GM18517 (cell line): Measurements from ENCODE around the gene HELZ.
A peak's percentile ranks its signal among the peaks of the same experiment; 100 is the strongest.
"Not testable (repeated sequence)": the region's sequence is repeated elsewhere in the genome, so short reads cannot be mapped to it uniquely, and the experiment has no call there.

ENCODE experiments used
- ATAC-seq: cut with Tn5 transposase; IDR thresholded peaks from one replicate; pipeline ENCODE4 v1.9.1; 2021; ENCODE audit warnings: mild to moderate bottlenecking, moderate library complexity; ENCODE audit not compliant: unreplicated experiment

The HELZ gene

DNA sequence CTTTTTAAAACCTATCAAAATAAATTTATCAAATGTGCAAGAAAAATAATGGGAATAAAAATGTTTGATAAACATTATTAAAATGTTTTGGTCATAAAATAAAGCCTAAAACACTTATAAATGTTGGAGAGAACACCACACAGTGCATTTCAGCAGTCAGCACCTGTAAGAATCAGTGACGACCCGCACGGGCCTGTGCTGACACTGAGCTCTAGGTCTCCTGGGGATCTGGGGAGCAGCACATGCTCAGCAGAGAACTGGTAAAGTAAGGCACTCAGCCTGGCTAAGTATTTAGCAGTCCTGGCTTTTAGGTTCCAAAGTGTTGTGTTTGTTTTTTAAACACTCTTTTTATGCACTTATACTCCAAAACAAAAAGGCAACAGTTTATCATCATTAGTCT lies 46.9 kb downstream of the HELZ start:
- ATAC-seq: no peak

- not testable (repeated sequence) for ATAC-seq
Measured at GRCh38 chr17:67197023-67197422, 48.0 kb downstream of the HELZ start.

GRCh38 chr17:67196422-67196821 lies 48.6 kb downstream of the HELZ start:
- ATAC-seq: no peak

DNA sequence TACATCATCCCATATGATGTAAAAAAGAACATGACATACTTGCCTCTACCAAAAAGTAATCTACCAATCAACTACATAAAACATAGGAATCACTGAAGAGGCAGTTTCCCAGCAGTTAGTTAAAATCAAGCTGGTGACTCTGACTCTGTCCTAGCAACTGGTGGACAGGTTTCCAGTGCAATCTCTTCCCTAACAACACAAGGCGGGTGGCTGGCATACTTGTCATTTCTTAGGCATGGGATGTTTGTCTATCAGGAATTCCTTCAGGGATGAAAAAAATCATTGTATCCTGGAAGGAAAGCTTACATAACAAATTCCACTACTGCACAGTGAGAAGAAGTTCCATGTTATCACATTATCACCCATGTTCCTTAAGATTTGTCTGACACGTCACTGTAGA lies 50.9 kb downstream of the HELZ start:
- no peak for ATAC-seq

- no peak for ATAC-seq
Measured at GRCh38 chr17:67187927-67188326, 57.1 kb downstream of the HELZ start.

DNA sequence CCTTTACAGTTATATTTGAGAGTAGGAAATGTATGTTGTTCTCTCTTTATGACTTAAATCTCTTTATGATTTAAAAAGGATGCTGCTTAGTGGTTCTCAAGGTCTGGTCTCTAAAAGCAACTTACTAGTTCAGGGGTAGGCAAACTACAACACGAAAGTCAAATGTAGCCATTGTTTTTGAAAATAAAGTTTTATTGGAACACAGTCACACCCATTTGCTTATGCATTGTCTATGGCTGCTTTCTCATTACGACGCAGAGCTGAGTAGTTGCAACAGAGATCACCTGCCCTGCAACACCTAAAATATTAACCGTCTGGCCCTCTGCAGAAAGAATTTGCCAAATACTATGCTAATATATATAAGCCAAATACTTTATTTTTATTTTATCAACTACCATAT lies 58.2 kb downstream of the HELZ start:
- no peak for ATAC-seq

DNA sequence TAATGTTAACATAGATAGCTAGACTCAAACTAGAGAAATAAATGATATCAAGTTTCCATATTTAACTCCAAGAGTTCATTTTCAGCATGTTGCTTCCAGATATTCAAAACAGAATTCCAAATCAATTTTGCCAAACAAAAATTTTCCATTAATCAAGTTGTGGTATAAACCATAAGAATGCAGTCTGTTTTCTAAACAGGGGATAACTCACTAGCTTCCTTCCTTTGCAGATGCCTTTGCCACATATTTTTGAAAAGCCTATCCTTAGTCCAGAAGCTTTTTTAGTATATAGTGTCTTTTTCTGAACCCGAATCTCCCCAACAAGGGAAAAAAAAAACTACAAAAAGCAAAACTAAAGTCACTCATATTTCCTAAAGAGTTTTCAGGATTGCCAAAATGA lies 61.5 kb downstream of the HELZ start:
- no peak for ATAC-seq

DNA sequence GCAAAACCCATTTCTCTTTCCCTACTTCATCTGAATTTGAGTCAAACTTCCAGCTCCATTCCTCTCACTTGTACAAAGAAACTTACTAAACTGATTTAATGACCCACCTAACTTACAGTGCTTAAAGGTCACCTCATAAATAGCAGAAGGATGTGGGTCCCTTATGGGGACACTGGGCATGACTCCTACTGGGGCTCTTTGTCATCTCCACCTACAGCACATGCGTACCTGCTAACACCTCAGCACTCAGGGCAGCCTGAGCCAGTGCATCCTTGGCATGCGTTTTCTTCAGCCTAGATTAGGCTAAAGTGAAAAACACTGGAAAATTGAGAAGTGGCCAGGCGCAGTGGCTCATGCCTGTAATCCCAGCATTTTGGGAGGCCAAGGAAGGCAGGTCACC lies 63.2 kb downstream of the HELZ start:
- ATAC-seq: no peak

DNA sequence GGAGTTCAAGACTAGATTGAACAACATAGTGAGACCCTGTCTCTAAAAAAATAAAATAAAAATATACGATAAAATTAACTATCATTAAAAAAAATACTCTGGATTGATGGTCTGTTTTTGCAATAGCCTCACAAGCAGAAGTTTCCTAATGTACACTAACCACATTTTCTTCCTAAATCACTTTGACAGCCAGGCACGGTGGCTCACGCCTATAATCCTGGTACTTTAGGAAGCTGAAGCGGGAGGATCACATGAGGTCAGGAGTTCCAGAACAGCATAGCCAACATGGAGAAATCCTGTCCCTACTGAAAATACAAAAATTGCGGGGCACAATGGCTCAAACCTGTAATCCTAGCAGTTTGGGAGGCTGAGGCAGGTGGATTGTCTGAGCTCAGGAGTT lies 64.7 kb downstream of the HELZ start:
- ATAC-seq: no peak

- no peak for ATAC-seq
Measured at GRCh38 chr17:67178555-67178954, 66.4 kb downstream of the HELZ start.

- ATAC-seq: no peak
Measured at GRCh38 chr17:67177732-67178131, 67.3 kb downstream of the HELZ start.

DNA sequence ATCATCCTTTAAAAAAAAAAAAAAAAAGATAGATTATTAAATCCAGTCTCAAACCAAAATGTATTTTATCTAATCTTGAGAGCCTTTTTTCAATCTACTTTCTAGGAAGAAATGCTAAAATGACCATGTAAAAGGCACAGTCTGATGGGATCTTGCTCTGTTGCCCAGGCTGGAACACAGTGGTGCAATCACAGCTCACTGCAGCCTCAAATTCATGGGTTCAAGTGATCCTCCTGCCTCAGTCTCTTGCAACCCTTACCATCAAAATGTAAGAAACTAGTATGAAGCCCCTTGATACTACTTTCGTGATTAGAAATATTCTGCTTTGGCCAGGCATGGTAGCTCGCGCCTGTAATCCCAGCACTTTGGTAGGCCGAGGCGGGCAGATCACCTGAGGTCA lies 70.8 kb downstream of the HELZ start:
- ATAC-seq: no peak

DNA sequence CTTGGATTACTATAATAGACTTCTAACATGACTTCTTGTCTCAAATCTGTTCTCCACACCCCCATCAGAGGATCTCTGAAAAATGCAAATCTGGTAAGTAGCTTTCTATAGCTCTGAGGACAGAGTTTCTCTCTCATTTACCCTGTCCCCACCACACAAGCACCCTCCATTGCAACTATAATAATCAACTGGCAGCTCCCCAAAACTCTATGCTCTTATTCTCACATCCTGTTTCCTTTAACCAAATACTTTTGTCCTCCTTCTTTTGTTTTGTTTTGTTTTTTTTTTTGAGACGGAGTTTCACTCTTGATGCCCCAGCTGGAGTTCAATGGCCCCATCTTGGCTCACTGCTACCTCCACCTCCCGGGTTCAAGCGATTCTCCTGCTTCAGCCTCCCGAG lies 73.4 kb downstream of the HELZ start:
- ATAC-seq: peak; percentile 94

- no peak for ATAC-seq
Measured at GRCh38 chr17:67168496-67168895, 76.5 kb downstream of the HELZ start.

GRCh38 chr17:67165201-67165600 lies 79.8 kb downstream of the HELZ start:
- no peak for ATAC-seq

DNA sequence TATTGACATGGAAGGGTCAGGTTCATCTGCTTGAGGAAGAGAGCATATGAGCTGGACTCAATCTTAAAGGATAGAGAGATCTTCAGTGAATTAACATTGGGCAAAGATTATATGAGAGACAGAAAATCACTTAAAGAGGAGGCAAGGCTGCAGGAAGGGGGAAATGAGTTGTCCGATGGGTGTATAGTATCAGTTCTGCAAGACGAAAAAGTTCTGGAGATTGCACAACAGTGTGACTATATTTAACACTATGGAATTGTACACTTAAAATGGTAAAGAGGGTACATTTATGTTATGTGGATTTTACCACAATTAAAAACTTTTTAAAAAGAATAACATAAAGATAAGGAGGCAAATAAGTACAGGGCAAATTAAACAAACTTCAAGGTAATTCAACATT lies 80.7 kb downstream of the HELZ start:
- no peak for ATAC-seq

DNA sequence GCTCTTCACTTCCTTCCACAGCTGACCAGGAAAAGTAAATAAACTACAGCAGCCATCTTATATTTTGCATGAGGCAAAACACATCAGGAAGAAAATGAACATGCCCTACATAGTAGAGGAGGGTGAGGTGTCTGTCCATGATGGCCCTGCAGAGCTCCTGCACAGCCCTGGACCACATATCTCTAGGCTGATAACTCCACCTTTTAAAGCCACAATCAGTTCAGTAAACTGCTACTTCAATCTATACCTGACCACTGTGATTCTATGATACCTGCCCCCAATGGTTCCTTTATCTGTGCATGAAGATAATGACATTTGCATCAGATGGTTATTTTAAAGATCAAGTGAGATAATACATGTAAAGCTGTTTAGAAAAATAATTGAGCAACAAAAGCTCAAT lies 82.2 kb downstream of the HELZ start:
- no peak for ATAC-seq

DNA sequence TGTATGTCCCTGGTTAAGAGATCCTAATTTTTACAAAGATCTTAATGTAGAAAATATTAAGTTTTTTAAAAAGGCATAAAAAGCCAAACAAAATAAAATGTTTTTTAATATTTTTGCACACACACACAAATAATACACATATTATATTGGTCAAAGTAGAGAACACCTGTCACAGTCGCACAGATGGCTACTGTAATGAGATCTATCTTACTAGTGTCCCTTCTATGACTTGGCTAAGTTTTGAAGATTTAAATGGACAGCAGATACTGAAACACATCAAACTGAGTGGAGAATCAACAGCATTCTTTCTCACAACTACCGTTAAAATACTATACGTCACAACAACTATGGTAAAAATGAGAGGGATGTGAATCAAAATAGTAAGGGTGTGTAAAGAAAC lies 83.4 kb downstream of the HELZ start:
- ATAC-seq: no peak

DNA sequence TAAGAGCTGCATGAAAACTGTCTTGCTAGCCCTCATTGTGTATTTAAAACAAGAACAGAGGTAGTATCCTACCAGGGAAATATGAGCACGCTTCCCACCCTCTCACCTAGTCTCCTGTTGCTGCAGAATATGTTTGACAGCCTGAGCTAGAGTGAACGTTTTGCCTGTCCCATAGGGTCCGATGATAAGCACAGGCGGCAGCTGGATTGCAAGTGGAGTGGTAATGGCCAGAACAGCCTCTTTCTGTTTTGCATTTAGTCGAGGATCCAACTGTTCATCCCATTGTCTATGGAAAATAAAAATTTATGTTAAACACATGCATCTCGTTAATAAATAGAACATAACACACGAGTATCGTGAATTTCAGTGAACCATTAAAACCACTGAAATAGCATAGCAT lies 84.2 kb downstream of the HELZ start:
- no peak for ATAC-seq

DNA sequence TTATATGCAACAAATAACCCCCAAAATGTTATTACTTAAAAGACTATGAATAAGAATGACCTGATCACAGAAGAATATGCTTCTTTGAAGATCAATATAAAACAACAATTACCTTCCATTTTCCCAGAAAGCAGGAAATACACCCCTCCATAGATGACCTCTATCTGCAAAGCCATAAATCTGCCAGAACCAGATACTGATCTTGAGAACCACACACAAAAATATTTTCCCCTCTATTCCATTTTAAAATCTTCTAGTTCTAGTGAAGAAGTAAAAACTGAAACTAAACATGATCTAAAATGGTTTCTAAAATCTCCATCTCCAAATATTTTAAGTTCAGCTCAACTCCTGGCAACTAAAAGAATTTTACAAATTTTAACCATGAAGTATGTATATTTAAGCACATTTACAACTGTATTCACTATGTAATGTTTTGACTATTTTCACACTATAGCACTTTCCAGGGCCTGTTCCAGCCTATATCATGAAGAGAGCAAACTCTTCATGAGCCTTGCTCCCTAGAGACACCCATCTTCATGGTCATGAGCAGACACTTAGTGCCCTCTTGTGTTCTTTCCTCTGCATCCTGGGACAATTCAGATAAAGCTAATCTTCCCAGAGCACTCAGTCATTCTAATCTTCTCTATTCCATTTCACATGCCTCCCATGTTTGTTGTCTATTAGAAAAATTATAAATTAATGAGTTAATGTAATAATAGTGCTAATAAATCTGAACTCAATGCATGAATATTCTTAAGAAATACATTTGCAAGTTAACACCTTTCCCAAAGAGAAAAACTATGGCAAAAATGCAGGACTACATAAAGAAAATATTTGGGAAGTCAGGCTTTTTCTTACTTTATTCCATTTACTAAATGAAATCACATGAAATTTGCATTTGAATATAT lies 87.0 kb downstream of the HELZ start:
- no peak for ATAC-seq

DNA sequence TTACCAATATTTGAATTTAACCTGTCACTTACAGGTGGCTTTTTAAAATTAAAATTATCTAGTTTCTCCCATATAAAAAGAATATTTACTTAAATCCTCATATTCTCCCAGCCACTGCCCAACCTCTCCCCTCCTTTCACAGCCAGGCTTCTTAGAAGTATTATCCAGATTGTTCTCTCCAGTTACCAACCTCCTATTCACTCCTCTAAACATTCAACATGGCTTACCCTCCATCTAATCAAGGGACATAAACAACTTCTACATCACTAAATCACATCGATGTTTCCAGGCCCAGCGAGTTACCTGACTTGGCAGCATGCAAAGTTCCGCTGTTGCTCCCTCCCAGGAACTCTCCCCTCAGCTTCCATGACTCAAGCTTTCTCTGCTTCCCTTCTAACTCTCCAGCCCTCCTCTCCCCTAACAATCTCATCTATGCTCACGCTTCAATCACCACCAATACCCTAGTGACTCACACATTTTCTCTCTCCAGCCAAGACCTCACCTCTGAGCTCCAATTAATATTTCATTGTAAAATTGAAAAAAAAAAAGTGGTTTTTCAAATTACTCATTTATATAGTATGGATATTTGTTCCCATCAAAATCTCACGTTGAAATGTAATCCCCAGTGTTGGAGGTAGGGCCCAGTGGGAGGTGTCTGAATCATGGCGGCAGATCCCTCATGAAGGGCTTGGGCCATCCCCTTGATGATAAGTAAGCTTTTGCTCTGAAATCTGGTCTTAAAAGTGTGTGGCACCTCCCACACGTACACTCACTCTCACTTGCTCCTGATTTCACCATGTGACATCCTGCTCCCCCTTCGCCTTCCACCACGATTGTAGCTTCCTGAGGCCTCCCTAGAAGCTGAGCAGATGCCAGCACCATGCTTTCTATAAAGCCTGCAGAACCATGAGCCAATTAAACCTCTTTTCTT lies 88.5 kb downstream of the HELZ start:
- ATAC-seq: no peak

DNA sequence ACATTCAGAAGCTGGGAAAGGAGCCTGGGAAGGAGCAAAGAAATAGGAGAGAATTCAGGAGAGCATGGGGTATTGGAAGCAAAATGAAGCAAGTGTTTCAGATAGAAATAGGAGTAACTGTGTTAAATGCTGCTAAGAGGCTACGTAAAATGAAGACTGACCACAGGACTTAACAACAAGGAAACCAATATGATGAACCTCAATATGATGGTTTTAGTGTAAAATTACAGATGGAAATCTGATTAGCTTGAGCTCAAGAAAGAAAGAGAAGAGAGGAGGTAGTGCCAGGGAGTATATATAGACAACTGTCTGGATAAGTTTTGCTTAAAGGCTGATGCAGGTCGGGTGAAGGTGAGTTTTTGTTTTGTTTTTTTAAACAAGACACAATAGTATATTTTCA lies 92.2 kb downstream of the HELZ start:
- no peak for ATAC-seq
